HG03108 (cell line): ENCODE measurements around the gene CHTF8.

ENCODE experiments used
- ATAC-seq: cut with Tn5 transposase; IDR thresholded peaks from one replicate; pipeline ENCODE4 v1.9.1; 2021; ENCODE audit warnings: moderate library complexity; ENCODE audit not compliant: unreplicated experiment

CHTF8 gene

DNA sequence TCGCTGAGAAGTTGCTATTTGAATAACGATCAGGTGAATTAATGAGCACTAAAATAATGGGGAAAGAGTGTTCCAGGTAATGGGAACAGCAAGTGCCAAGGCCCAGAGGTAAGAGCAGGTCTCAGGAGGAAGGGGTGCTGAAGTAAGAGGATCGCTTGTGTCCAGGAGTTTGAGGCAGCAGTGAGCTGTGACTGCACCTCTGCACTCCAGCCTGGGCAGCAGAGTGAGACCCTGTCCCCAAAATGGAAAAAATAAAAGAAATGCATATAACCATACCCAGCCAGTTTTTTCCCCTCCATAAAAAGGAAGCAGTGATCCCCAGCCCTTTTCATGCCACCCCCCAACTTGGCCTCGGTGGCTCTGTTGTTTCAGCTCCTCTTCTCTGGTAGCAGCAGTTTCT lies 43.7 kb downstream of the CHTF8 start:
- no peak for ATAC-seq

DNA sequence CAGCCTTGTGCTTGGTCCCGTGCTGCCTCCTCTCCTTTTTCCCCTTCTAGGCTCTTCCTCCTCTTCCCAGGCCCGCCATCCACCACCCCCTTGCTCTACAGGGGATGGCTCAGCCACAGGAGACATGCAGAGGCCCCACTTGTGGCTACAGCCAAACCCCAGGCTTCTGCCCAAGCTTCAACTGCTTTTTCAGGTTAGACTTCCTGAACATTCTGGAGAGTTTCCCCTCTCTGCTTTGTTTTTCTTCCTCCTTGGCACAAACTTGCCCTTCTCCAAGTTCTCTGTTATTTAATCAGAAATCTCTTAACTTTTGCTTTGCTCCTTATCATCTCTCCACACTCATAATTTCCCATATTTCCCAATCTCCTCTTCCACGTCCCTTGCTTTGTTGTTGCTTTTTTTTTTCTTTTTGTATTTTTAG lies 45.2 kb downstream of the CHTF8 start:
- ATAC-seq = no peak

DNA sequence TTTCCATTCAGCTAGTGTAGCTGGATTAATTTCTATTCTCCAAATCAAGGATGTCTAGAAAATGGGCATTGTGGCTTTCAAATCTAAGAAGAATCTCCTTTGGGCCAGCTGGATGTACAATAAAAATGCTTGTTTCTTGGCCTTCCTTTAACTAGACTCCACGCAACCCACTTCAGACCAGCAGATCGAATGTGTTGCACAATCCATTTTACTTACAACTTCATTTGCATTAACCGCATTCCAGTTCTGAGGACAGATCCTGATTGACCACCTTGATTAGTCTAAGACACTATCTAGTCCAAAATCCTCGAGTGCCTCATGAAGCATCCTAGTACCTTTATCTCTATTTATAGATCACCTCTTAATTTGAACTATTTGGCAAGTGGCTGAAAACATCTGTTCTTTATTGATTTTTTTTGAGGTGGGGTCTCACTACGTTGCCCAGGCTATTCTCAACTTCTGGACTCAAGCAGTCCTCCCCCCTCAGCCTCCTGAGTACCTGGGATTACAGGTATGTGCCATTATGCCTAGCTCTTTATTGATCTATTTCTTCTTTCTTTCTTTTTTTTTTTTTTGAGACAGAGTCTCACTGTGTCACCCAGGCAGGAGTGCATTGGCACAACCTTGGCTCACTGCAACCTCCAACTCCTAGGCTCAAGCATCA lies 47.2 kb downstream of the CHTF8 start:
- no peak for ATAC-seq

DNA sequence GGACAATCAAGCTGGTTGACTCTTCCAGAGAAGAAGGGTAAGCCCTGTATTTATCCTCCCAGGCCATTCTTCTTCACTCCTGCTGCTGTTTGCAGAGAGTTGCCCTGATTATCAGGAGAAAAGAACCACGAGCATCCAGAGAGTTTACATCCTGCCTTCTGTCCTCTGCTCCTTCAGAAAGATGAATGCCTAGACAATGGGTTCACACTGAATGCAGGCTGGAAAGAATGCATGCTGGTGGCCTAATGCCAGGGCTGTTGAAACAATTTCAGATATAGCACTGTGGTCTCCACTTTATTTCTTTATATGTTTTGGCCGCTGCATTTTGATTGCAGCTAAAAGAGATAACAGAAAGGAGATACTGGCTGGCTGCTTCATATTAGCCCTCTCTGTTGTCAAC lies 48.1 kb downstream of the CHTF8 start:
- ATAC-seq = no peak

DNA sequence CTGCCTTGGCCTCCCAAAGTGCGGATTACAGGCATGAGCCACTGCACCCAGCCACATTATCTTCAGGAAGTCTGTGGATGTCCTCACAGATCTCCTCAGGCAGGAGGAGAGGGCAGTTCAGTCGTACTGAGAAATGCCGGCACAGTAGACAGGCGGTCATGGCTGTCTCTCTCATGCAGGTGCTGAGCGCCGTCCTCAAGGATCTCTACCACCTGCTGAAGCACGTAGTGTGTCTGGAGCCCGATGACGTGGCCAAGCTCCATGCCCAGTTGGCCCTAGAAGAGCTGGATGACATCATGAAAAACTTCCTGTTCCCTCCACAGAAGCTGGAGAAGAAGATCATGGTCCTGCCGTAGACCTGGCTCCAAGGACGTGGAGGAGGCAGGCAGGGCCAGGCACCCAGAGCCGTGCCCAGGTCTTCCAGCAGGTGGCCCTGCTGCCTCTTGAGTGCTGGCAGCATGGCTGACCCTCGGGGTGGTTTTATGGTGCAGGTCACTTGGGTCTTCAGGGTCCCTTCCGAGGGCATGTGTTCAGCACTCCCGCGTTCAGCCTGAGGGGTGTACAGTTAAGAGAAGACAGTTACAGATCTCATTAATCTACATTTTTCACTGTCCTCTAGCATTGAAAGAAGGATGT lies 49.0 kb downstream of the CHTF8 start:
- no peak for ATAC-seq

DNA sequence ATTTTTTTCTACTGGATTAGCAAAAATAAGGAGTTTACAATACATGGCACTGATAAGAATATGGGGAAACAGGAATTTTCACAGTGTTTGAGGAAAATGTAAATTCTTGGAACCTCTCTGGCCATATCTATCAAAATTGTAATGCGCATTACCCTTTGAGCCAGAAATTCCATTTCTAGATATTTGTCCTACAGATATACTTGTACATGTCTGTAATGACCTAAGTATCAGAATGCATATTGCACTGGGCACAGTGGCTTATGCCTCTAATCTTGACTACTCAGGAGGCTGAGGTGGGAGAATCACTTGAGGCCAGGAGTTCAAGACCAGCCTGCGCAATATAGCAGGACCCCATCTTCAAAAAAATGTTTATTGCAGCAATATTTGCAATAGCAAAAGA lies 52.7 kb downstream of the CHTF8 start:
- no peak for ATAC-seq

DNA sequence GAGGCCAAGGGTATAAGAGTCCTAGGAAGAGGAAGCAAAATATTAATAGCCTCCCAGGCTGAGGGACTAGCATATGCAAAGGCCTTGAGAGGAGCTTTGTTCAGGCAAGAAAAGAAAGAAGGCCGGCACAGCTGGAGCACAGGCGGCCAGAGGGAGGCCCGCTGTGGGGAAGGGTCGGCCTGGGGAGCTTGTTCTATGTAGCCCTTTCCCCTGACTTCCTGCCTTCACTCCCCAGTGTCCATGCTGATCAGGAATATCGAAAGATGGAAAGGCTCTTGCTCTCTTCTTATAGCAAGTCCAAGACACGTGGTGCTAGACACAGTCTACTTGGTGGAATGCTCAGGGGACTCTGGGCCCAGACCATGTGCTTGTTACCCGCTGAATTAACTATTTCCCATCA lies 54.3 kb downstream of the CHTF8 start:
- no peak for ATAC-seq

DNA sequence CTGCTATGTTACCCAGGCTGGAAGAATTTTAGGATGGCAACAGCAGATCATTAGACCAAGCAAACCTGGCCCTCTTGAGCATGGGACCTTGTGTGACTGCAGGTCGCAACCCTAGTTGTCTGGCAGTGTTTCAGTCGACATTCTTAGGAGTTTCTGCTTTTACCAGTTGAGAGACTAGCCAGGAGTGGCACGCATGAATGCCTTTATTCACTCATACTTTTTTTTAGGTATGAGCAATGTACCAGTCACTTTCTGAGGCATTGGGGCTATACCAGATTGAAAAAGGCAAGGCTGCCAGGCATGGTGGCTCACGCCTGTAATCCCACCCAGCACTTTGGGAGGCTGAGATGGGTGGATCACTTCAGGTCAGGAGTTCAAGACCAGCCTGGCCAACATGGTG lies 55.1 kb downstream of the CHTF8 start:
- no peak for ATAC-seq

DNA sequence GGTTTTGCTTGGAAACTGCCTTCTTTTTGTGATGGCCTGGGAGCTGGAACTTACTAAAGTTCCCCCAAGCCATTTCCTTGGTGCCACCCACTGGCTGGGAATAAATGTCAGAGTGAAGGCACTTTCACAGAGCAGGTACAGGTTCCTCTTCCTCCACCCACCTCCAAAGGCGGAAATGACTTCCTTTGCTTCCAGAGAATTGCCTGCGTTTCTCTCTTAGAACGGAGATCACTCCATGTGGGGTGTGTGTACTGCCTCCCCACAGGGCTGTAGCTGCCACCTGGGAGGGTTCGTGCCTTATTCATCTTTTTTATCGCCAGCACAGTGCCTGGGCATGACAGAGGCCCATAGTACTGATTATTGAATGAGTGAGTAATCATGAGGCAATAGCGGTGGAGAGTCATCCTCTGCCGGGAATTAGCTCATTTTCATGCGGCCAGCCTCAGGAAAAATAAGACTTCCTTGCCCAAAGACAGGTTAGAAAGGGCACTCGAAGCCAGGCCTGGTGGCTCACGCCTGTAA lies 59.1 kb downstream of the CHTF8 start:
- no peak for ATAC-seq

DNA sequence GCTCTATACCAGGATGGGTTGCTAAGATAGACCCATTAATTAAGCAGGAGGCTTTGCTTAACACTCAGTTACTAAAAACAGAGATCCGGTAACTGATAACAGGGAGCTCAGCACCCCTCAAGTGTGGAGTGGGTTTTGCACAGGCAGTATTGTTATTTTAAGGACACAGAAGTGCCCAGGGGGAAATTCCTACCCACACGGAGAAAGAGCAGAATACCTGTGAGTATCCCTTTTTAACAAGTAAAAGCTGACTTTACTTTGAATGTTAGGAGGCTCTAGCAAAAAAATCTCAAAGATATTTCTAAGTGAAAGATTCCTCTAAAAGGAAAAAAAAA lies 59.8 kb downstream of the CHTF8 start:
- no peak for ATAC-seq

DNA sequence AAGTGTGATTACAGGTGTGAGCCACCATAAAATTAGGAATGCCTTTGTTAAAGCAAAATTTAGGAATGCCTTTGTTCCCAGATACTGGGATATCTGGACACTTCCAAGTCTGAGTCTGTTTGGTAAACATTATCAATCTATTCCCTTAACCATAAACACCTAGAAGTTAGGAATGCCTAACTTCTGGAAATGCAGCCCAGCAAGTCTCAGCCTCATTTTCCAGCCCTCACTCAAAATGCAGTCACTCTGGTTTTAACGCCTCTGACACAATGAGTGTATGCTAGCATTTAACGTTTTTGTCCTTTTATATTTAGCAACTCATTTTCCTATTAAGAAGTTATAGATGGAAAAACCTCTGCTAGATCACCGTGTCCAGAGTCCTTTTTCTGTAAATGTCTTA lies 61.4 kb downstream of the CHTF8 start:
- ATAC-seq = no peak

DNA sequence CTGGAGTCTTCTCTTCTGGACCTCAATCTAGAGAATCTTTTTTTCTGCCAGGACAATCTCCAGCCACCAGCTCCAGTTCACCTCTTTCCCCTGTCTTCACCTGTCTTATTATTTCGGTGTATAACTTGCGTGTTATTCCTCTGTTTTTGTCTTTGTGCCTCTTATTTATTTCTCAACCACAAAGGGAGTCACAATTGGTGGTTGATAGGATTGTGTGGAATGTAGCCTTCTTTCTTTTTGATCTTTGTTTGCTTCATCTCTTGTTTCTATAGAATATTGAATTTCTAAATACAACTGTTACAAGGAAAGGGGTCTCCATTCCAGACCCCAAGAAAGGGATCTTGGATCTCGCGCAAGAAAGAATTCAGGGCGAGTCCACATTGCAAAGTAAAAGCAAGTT lies 62.9 kb downstream of the CHTF8 start:
- no peak for ATAC-seq
